OCI-LY3 (cell line): Measurements from ENCODE around the gene LYST.

Source experiments
- H2AFZ ChIP-seq: fragments of 200-600, 300-600 bp; shearing (Covaris generic); 2 replicates; pipeline ENCODE4 v1.6.0; 2014; ENCODE audit warnings: antibody characterized with exemption, low read depth, low read length
- H3K27ac ChIP-seq: fragments of 200-600, 300-600 bp; sonication (generic); 2 replicates; pipeline ENCODE4 v1.5.1; 2014; ENCODE audit warnings: mild to moderate bottlenecking, low read length, moderate library complexity, mixed read lengths
- H3K27me3 ChIP-seq: fragments of 200-600, 300-600 bp; sonication (generic); 2 replicates; pipeline ENCODE4 v1.6.1; 2014; ENCODE audit warnings: low read depth, low read length, mixed read lengths
- H3K36me3 ChIP-seq: fragments of 200-600, 300-600 bp; sonication (generic); replicated peaks from 2 replicates; pipeline ENCODE3; 2014; ENCODE audit warnings: low read depth, low read length, mixed read lengths
- H3K4me1 ChIP-seq: fragments of 300-600, 200-600 bp; sonication (generic); 2 replicates; pipeline ENCODE4 v1.6.1; 2014; ENCODE audit warnings: low read length, mixed read lengths
- H3K4me2 ChIP-seq: fragments of 200-600, 300-600 bp; sonication (generic); 2 replicates; pipeline ENCODE4 v1.6.1; 2014; ENCODE audit warnings: low read length, mixed read lengths
- H3K4me3 ChIP-seq: fragments of 300-600, 200-600 bp; sonication (generic); 2 replicates; pipeline ENCODE4 v1.5.1; 2014; ENCODE audit warnings: antibody characterized with exemption, mild to moderate bottlenecking, low read length, moderate library complexity
- H3K79me2 ChIP-seq: fragments of 300-600, 200-600 bp; shearing (Covaris generic); 2 replicates; pipeline ENCODE4 v1.6.1; 2014; ENCODE audit warnings: mild to moderate bottlenecking, low read length, mixed read lengths
- H3K9ac ChIP-seq: fragments of 300-600, 200-600 bp; shearing (Covaris generic); 2 replicates; pipeline ENCODE4 v1.6.0; 2014; ENCODE audit warnings: mild to moderate bottlenecking, low read length, moderate library complexity
- H3K9me3 ChIP-seq: fragments of 200-600, 300-600 bp; shearing (Covaris generic); 2 replicates; pipeline ENCODE4 v1.6.1; 2014; ENCODE audit warnings: low read length, mixed read lengths; ENCODE audit not compliant: insufficient read depth
- H4K20me1 ChIP-seq: fragments of 200-600, 300-600 bp; sonication (generic); 2 replicates; pipeline ENCODE4 v1.6.1; 2016; ENCODE audit warnings: low read length, mixed read lengths; ENCODE audit not compliant: insufficient read depth
- EZH2phosphoT487 ChIP-seq: fragments of 200-600 bp; shearing (Covaris generic); IDR thresholded peaks from 2 replicates; pipeline ENCODE4 v1.6.1; 2018; ENCODE audit warnings: antibody characterized with exemption, mixed run types, low read depth
- TF ChIP-seq, protein P1 (sequence below): fragments of 200-600, 300-600 bp; sonication (generic); IDR thresholded peaks from 2 replicates; pipeline ENCODE4 v1.5.1; 2014; ENCODE audit warnings: antibody characterized with exemption, low read length, low read depth

LYST gene

DNA sequence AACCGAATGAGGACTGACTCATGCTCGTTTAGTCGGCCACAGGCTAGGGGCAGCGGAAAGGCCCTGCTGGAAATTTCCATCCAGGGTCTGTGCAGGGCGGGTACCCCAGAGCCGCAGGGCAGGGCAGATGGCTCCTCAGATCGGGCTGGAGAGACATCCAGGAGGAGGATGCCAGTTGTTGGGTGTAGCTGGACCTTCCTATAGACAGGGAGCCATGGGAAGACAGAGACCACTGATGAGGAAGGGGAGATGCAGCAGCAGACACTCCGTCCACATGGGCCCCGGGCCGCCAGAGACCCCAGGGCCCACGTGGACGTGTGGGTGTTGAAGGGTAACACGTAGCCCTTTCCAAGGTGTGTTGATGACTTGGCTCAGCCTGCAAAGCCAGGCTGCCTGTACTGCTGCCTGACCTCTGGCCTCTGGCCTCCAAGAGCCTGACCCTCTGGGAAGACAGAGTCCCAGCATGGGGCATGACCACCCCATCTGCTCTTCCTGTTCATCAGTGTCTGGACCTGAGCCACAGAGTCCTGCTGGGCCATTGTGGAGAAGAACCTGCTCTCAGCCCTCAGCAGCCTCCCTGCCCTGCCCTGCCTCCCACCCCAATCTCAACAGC is 221.9 kb downstream of the LYST start:
- Histone ChIP-seq H3K9ac (no peak overlapping the region), H3K9me3 (no peaks in the 10 kb centered on the region), H3K79me2 (no peaks in the 10 kb centered on the region), H3K4me3 (no peak overlapping the region), H3K27ac (no peak overlapping the region), H3K27me3 (peaks cover 17% of the 10 kb centered on the region), H3K4me1 (peaks cover 2% of the 10 kb centered on the region; the same call in 1 of the 2 replicates), H2AFZ (no peak overlapping the region), H4K20me1 (no peaks in the 10 kb centered on the region), H3K36me3 (no peaks in the 10 kb centered on the region), H3K4me2 (no peak overlapping the region)
- TF ChIP-seq EZH2phosphoT487: no peak
- TF ChIP-seq, protein P1, sequence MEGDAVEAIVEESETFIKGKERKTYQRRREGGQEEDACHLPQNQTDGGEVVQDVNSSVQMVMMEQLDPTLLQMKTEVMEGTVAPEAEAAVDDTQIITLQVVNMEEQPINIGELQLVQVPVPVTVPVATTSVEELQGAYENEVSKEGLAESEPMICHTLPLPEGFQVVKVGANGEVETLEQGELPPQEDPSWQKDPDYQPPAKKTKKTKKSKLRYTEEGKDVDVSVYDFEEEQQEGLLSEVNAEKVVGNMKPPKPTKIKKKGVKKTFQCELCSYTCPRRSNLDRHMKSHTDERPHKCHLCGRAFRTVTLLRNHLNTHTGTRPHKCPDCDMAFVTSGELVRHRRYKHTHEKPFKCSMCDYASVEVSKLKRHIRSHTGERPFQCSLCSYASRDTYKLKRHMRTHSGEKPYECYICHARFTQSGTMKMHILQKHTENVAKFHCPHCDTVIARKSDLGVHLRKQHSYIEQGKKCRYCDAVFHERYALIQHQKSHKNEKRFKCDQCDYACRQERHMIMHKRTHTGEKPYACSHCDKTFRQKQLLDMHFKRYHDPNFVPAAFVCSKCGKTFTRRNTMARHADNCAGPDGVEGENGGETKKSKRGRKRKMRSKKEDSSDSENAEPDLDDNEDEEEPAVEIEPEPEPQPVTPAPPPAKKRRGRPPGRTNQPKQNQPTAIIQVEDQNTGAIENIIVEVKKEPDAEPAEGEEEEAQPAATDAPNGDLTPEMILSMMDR: no peak

DNA sequence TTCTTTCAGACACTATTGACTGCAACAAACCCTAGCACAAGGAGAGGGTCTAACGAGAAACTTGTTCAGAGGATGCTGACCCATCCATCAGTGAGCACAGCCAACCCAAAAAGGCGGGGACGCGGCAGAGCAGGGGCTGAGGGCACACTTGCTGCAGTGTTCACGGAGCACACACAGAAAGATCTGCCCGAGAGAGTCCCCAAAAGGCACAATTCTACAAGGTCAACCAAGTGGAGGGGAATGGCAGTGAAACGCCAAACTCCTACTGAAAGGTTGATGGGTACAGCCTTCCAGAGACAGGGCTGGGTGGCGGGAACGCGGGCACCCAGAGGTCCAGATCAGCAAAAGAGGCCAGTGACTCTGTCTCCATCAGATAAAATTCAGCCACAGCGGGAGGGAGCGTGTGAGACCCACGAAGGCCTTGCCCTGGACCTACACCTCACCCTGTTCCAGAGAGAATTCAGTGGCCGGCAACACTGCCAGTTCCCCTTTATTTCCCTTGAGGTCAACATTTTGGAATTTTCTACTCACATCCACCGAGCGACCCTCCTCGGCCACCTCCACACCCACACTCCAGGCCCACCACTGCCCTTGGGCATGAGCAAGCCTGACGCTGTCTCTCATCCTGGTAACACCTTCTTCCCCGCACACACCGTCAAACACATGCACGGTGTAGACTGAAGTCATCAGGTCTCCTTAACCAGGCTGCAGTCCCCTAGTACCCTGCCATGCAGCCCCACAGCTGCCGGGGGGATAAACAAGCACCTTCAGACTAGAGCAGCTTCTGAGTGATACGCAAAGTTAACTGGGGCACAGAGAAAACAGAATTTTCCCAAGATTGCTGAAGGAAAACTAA is 222.6 kb downstream of the LYST start:
- H3K9ac ChIP-seq: no peak overlapping the region
- no peaks in the 10 kb centered on the region for H3K36me3 ChIP-seq
- H2AFZ ChIP-seq: no peak overlapping the region
- no peaks in the 10 kb centered on the region for H3K79me2 ChIP-seq
- peaks cover 19% of the 10 kb centered on the region for H3K27me3 ChIP-seq
- H3K27ac ChIP-seq: no peak overlapping the region
- no peaks in the 10 kb centered on the region for H3K9me3 ChIP-seq
- H3K4me3 ChIP-seq: no peak overlapping the region
- H4K20me1 ChIP-seq: no peaks in the 10 kb centered on the region
- H3K4me2 ChIP-seq: no peak overlapping the region
- TF ChIP-seq, protein P1: no peak
- no peak for TF ChIP-seq EZH2phosphoT487
- peaks cover 2% of the 10 kb centered on the region; the same call in 1 of the 2 replicates for H3K4me1 ChIP-seq

DNA sequence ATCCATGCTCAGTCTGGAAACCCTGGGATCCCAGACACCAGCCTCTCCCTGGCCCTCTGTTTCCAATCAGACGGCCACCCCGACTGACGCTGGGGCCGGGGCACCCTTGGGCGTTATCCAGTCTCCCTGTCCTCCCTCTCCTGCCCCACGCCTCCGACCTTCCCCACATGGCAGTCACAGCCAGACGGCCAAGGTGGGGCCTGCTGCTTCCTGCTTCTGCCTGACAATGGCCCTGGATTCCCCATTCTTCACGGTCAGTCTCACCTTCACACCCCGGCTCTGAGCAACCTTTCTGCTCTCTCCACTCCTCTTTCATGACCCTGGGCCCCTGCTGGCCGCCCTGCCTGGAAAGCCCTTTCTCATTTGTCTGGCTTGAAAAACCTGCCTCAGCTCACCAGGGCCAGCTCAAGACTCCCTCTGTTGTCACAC is 223.7 kb downstream of the LYST start:
- TF ChIP-seq, protein P1: no peak
- no peak for TF ChIP-seq EZH2phosphoT487
- Histone ChIP-seq H3K9ac (no peak overlapping the region), H3K4me1 (peaks cover 2% of the 10 kb centered on the region; the same call in 1 of the 2 replicates), H3K79me2 (no peaks in the 10 kb centered on the region), H3K4me3 (no peak overlapping the region), H4K20me1 (no peaks in the 10 kb centered on the region), H3K9me3 (no peaks in the 10 kb centered on the region), H3K27ac (no peak overlapping the region), H3K4me2 (no peak overlapping the region), H3K27me3 (peaks cover 19% of the 10 kb centered on the region), H3K36me3 (no peaks in the 10 kb centered on the region), H2AFZ (no peak overlapping the region)
